GM21723 (cell line): ENCODE data around the gene PPCS.

ENCODE experiments used
- ATAC-seq: cut with Tn5 transposase; IDR thresholded peaks from one replicate; pipeline ENCODE4 v1.9.1; 2021; ENCODE audit warnings: mild to moderate bottlenecking, moderate library complexity; ENCODE audit not compliant: unreplicated experiment

The PPCS gene

GRCh38 chr1:42456010-42456753, at the start of gene PPCS, which contains the start of gene ZMYND12:
Gene PPCS (plus strand): TSS chr1:42456543. CDS start chr1:42456566, 23 bp downstream.
Gene ZMYND12 (minus strand): TSS chr1:42456022. CDS start chr1:42455997, 25 bp downstream.
- peak; percentile 81 for ATAC-seq

DNA sequence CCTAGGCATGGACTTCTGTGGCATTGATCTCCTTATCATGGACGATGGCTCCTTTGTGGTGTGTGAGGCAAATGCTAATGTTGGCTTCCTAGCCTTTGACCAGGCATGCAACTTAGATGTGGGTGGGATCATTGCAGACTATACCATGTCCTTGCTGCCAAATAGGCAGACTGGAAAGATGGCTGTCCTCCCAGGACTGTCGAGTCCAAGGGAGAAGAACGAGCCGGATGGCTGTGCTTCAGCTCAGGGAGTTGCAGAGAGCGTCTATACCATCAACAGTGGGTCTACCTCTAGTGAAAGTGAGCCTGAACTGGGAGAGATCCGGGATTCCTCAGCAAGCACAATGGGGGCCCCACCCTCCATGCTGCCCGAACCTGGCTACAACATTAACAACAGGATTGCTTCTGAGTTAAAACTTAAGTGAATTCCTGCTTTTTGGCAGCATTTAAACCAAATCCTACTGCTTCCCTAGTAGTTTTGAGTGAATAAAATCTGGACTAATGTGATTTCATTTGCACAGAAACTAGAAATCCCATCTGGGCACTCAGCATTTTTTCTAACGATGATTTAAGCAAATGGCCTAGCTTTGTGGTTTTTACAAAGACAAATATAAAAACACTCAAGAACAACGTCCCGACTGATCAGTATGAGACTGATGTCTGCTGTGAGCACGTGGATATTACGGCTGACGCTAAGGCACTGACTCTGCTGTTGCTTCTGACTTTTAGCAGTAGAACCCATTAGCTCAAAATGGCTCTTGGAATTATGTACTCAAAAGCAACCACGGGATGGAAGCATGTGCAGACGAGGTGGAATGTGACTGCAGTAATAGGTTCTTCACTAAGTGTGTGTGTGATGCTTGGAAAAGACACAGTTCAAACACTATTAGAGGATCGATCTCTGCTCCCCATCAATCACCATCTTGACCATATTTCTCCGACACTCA, 41.5 kb upstream of the PPCS start:
- no peak for ATAC-seq

GRCh38 chr1:42417166-42417565, 39.2 kb upstream of the PPCS start:
- ATAC-seq, result no peak

DNA sequence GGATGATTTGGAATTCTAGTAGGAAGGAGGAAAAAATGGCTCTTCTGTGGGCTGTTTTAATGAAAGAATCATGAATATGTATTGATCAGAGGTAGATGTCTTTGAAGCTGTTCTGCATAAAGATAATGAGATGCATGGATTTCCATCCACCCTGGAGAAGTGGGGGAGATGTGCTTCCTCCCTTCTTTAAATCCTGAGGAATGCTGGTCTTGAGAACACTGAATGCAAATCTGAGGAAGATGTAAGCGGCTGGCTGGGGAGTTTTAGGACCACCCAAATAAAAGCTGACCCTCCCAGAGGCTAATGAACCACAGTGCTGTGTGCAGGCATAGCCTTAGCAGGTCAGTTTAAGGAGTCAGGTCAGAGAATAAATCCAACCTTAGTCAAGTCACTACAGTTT, 37.8 kb upstream of the PPCS start:
- no peak for ATAC-seq

DNA sequence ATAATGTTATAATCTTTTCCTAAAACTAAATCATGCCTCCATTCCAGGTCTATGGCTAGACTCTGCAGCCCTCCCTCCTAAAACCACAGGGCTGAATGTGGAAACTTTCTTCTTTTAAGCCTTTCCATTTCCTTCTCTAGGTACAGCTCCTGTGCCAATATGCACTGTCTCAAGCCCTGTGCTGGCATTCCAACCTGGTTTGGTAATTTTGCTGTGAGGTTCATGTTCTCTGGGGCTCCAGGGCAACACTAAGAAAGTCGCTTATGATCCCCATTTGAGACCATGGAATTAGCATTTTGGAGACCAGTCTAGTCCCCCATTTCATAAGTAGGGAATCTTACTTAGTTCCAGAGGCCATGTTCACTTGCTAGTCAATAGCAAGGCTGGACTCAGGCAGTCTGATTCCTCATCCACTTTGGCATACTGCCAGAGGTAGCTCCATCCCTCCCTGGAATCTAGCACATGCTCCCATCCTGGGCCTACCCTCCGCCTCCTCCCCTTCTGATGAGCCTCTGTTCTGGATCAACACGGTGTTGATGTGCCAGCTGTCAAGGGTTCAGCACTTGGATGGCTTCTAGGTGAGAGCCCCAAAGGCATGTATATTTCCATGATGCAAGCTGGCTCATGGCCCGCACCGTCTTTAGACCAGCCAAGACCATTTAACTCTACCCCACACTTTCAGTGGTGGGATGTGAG, 37.1 kb upstream of the PPCS start:
- ATAC-seq, result no peak

GRCh38 chr1:42420121-42420520, 36.2 kb upstream of the PPCS start:
- no peak for ATAC-seq

- no peak for ATAC-seq
Measured at GRCh38 chr1:42420911-42421585, 35.3 kb upstream of the PPCS start.

GRCh38 chr1:42422737-42423136, 33.6 kb upstream of the PPCS start:
- ATAC-seq, result no peak

GRCh38 chr1:42423681-42424080, 32.7 kb upstream of the PPCS start:
- ATAC-seq, result no peak

DNA sequence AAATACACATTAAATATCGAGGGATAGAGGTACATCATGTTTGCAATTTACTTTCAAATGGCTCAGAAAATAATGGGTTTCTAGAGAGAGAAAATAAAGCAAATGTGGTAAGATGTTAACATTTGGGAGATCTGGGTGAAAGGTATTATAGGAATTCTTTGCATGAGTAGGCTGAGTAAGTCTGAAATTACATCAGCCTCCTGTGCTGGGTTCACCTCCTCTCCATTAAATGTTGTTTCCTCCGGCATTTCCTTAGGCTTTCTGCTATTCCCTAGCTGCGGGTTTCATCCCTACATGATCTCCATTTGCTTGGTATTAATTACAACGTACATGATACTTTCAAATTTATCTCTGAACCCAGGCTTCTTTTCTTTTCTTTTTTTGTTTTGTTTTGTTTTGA, 32.1 kb upstream of the PPCS start:
- no peak for ATAC-seq

GRCh38 chr1:42427240-42427639, 29.1 kb upstream of the PPCS start:
- no peak for ATAC-seq

DNA sequence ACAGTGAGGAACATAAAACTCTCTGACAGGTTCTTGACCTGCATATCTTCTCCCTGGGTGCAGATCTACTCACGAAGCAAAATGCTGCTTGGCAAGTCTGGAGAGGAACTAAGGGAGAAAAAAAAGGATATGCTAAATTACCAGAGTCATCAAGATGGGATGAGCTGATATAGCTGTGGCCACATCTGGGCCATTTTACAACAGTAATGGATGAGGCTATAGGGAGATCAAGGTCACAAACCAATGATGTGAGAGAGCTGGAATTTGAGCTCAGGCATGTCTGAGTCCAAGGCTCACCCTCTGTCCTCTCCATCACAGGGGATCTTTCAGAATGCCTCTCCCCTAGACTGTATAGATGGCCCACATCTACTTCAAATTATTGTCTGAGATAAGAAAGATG, 26.7 kb upstream of the PPCS start:
- ATAC-seq, result no peak

DNA sequence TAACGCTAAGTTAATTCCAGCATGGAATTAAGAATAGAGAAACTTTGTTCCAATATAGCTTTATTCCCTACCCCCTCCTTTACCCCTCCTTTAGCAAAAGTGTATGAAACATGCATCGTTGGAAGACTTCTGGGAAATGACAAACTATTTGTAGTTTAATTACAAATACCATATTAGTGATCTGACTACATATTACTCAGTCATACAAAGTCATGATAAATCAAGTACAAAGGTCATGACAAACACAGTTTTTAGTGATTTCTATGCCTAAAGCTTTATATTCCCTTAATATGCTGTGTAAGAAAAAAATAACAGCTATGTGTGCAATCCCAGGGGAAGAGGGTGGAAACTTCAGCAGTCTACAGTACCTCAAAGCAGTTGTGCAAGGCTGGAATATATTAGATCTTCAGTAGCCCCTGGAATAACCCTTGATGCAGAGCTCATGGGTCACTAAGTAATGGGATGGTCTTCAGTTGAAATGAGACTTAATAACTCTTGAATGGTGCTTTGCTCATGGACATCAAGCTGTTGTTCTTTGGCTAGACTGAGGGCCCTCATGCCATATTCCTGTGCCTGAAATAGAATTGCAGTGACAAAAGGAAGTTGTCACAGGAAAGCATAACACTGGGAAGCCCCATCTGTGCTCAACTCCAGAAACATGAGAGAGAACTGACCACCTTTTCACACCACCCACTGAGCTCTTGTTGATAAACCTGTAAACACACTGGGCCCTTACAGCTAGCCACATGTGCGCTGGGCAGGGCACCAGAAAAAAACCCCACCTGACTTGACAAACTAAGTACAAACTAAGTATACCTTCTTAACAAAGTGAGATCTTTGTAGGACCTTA, 25.8 kb upstream of the PPCS start:
- no peak for ATAC-seq

- ATAC-seq, result no peak
Measured at GRCh38 chr1:42431514-42431913, 24.8 kb upstream of the PPCS start.

GRCh38 chr1:42432714-42433113, 23.6 kb upstream of the PPCS start:
- no peak for ATAC-seq

DNA sequence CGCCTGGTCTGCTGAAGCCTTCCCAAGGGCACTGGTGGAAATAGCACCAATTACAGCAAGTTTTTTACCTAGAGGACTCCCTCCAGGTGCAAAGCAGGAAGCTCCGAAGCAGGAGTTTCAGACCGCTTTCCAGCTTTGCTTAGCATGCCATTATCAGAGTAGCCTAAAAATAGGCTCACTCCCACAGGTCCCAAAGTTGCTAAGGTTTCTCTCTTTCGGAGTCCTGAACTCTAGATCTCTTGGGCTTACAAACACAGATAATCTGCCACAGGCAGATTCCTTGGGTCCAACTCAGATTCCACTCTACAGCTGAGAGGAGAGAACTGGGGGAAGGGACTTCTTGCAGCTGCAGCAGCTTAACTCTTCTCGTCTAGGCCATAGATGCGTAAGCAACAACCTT, 23.0 kb upstream of the PPCS start:
- ATAC-seq, result no peak

GRCh38 chr1:42434340-42434739, 22.0 kb upstream of the PPCS start:
- ATAC-seq, result no peak

DNA sequence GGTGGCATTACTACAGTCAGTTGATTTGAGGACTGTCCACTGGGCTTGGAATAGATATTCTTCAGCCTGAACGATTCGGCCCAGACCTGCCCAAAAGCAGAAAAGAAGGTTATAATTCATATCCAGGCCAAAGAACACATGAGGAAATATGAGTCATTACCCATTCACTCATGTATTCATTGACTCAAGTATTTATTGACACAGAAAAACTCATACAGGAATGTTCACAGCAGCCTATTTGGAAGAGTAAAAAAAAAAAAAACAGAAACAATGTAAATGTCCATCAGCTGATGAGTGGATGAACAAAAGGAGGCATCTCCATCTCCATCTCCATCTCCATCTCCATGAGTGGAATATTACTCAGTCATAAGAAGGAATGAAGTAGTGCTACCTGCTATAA, 16.4 kb upstream of the PPCS start:
- ATAC-seq, result no peak

GRCh38 chr1:42442662-42443061, 13.7 kb upstream of the PPCS start:
- no peak for ATAC-seq

GRCh38 chr1:42449256-42449655, 7.1 kb upstream of the PPCS start:
- ATAC-seq, result no peak
